Stimulated activated CD4-positive, alpha-beta T cell treated with anti-CD3 and anti-CD28 coated beads, Interleukin-4, amount 100 ng/mL, for 1 hour (primary cell): Measurements from ENCODE around the gene ADGRD1.
"Not testable (repeated sequence)": the region's sequence is repeated elsewhere in the genome, so short reads cannot be mapped to it uniquely, and the experiment has no call there.

Experiments
- DNase-seq: peaks from one replicate; pipeline ENCODE4 v3.0.0-alpha.2; 2020

Gene ADGRD1

GRCh38 chr12:131060011-131060703 is 106.5 kb downstream of the ADGRD1 start:
- DNase-seq, result no peak

GRCh38 chr12:131061041-131061806 is 107.5 kb downstream of the ADGRD1 start:
- DNase-seq, result no peak

- DNase-seq, result no peak
These were observed 109.7 kb downstream of the ADGRD1 start for GRCh38 chr12:131063413-131063812.

GRCh38 chr12:131063960-131064359 is 110.3 kb downstream of the ADGRD1 start:
- DNase-seq, result no peak

GRCh38 chr12:131065279-131065678 is 111.6 kb downstream of the ADGRD1 start:
- no peak for DNase-seq

GRCh38 chr12:131065801-131066200 is 112.1 kb downstream of the ADGRD1 start:
- DNase-seq, result no peak

- no peak for DNase-seq
These were observed 112.6 kb downstream of the ADGRD1 start for GRCh38 chr12:131066207-131066885.

GRCh38 chr12:131066886-131067490 is 113.3 kb downstream of the ADGRD1 start:
- no peak for DNase-seq

- no peak for DNase-seq
These were observed 114.5 kb downstream of the ADGRD1 start for GRCh38 chr12:131067981-131068851.

- not testable (repeated sequence) for DNase-seq
These were observed 115.4 kb downstream of the ADGRD1 start for GRCh38 chr12:131068926-131069720.

- not testable (repeated sequence) for DNase-seq
These were observed 116.4 kb downstream of the ADGRD1 start for GRCh38 chr12:131070136-131070535.

GRCh38 chr12:131070668-131071067 is 117.0 kb downstream of the ADGRD1 start:
- not testable (repeated sequence) for DNase-seq

GRCh38 chr12:131071234-131071820 is 117.6 kb downstream of the ADGRD1 start:
- not testable (repeated sequence) for DNase-seq

- not testable (repeated sequence) for DNase-seq
These were observed 118.2 kb downstream of the ADGRD1 start for GRCh38 chr12:131071950-131072349.

GRCh38 chr12:131072451-131073230 is 118.9 kb downstream of the ADGRD1 start:
- no peak for DNase-seq

- no peak for DNase-seq
These were observed 120.7 kb downstream of the ADGRD1 start for GRCh38 chr12:131074221-131075083.

- no peak for DNase-seq
These were observed 121.5 kb downstream of the ADGRD1 start for GRCh38 chr12:131075194-131075593.

GRCh38 chr12:131075611-131076010 is 121.9 kb downstream of the ADGRD1 start:
- DNase-seq, result no peak

GRCh38 chr12:131076296-131076695 is 122.6 kb downstream of the ADGRD1 start:
- no peak for DNase-seq
